ENCODE data around the gene SLC9A3. TPM values are rescaled to one million over a fixed set of nuclear protein-coding genes. Genes with fewer than 3 reads are reported as not detected.

SLC9A3 gene
- total and polyA plus RNA-seq, 4 donors = 0.94 to 3.8 (median 1.5) TPM

- no peak for TF ChIP-seq CTCF (IDR thresholded peaks at IDR 0.05; ENCODE audit: control extremely low read depth, extremely low read depth)
- H3K9me3 ChIP-seq (ENCODE audit: control insufficient read depth in 4 of 4, insufficient read depth in 3 of 4, low read length in 3 of 4) = peaks cover 0 to 5% (median 0%) of the 10 kb centered on the region in 4 donors
- H3K36me3 ChIP-seq (ENCODE audit: control insufficient read depth in 4 of 4, insufficient read depth in 4 of 4, low read length in 4 of 4) = no peaks in the 10 kb centered on the region
- no peak for ATAC-seq (ENCODE audit: insufficient read depth, low FRiP score)
- H3K9ac ChIP-seq (ENCODE audit: insufficient read depth in 1 of 2, low read length in 2 of 2) = no peak overlapping the region
- peaks cover 0 to 2% (median 0%) of the 10 kb centered on the region in 5 donors for H3K4me1 ChIP-seq (ENCODE audit: control insufficient read depth in 5 of 5, insufficient read depth in 5 of 5, low read length in 5 of 5)
- no peak overlapping the region for H3K4me3 ChIP-seq
- no peak for DNase-seq
- H3K27me3 ChIP-seq (ENCODE audit: control insufficient read depth in 3 of 3, insufficient read depth in 3 of 3, low read length in 2 of 3) = peaks cover 0 to 3% (median 2%) of the 10 kb centered on the region in 3 donors
- WGBS, 2 donors = 93 to 95% methylated on average over 12 of the region's 12 CpGs
- H3K27ac ChIP-seq (ENCODE audit: low read depth in 1 of 2, low read length in 1 of 2) = no peak overlapping the region
Measured at GRCh38 chr5:545641-546375, 21.6 kb upstream of the SLC9A3 start.

DNA sequence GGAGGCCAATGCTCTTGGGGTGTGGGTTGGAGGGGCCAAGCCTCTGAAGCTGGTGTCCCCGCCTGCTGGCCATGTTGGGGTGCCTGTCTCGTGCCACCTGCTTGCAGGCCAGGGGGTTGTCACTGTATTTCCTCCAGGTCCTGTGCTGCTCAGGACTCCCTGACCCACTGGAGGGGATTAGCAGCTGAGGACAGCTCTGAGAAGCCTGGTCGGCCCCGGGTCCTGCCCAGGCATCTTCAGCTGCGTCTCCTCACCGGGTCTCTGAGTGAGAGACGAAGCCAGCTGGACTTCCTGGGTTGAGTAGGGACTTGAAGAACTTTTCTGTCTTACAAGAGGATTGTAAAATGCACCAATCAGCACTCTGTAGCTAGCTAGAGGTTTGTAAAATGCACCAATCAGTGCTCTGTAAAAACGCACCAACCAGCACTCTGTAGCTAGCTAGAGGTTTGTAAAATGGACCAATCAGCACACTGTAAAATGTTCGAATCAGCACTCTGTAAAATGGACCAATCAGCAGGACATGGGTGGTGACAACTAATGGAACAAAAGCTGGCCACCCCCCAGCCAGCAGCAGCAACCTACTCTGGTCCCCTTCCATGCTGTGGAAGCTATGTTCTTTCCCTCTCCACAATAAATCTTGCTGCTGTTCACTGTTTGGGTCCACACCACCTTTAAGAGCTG is 20.6 kb upstream of the SLC9A3 start:
- no peak for DNase-seq
- H3K27ac ChIP-seq (ENCODE audit: low read depth in 1 of 2, low read length in 1 of 2) = no peak overlapping the region
- no peak for ATAC-seq (ENCODE audit: insufficient read depth, low FRiP score)
- no peak overlapping the region for H3K9ac ChIP-seq (ENCODE audit: insufficient read depth in 1 of 2, low read length in 2 of 2)
- 90 to 98% methylated on average over 9 of the region's 9 CpGs for WGBS, 2 donors
- peaks cover 0 to 5% (median 0%) of the 10 kb centered on the region in 4 donors for H3K9me3 ChIP-seq (ENCODE audit: control insufficient read depth in 4 of 4, insufficient read depth in 3 of 4, low read length in 3 of 4)
- TF ChIP-seq CTCF (IDR thresholded peaks at IDR 0.05; ENCODE audit: control extremely low read depth, extremely low read depth) = no peak
- H3K4me1 ChIP-seq (ENCODE audit: control insufficient read depth in 5 of 5, insufficient read depth in 5 of 5, low read length in 5 of 5) = peaks cover 0 to 6% (median 0%) of the 10 kb centered on the region in 5 donors
- H3K27me3 ChIP-seq (ENCODE audit: control insufficient read depth in 3 of 3, insufficient read depth in 3 of 3, low read length in 2 of 3) = peaks cover 0 to 12% (median 2%) of the 10 kb centered on the region in 3 donors
- H3K36me3 ChIP-seq (ENCODE audit: control insufficient read depth in 4 of 4, insufficient read depth in 4 of 4, low read length in 4 of 4) = no peaks in the 10 kb centered on the region
- no peak overlapping the region for H3K4me3 ChIP-seq

DNA sequence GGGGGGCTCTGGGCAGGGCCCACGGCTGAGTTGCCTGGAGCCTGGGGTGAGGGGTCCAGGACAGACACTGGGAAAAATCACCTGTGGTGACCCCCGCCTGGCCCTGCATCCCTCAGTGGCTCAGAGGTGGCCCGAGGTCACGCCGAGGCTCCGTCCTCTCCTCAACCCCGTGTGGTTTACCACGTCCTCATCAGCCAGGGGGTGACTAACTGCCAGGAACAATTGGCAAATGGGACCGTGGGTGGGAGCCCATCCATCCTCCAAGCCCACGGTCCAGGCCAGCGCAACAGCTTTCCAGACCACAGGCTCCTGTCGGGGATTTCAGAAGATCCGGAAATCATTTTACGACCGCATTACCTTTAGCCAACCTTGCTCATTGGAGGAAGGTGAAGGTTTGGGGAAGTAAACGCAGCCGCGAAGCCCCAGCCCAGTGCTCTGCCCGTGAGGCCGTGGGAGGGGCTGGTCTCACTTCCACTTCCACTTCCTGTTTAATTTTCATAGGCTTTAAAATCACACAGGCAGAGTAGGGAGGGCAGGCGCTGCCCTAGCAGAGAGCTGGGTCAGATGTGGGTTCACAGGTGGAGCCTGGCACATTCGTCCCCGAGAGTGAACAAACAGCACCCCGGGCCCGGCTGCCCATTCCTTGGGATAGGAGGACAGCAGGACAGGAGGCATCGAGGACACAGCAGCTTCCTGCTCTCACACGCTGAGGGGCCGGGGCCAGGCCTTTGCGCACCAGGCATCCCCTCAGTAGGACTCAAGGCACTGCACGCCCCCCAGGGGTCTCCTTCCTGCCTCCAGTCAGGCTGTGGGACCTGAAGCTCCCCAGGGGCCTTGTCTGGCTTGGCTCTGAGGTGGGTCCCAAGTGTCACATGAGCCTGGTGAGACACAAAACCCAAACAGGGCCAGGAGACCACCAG is 19.8 kb upstream of the SLC9A3 start:
- WGBS, 2 donors = 38 to 51% methylated on average over 30 of the region's 30 CpGs
- Histone ChIP-seq H3K4me1 (ENCODE audit: control insufficient read depth in 5 of 5, insufficient read depth in 5 of 5, low read length in 5 of 5) (peaks cover 0 to 7% (median 0%) of the 10 kb centered on the region in 5 donors), H3K9me3 (ENCODE audit: control insufficient read depth in 4 of 4, insufficient read depth in 3 of 4, low read length in 3 of 4) (peaks cover 0 to 8% (median 0%) of the 10 kb centered on the region in 4 donors), H3K36me3 (ENCODE audit: control insufficient read depth in 4 of 4, insufficient read depth in 4 of 4, low read length in 4 of 4) (no peaks in the 10 kb centered on the region), H3K9ac (ENCODE audit: insufficient read depth in 1 of 2, low read length in 2 of 2) (no peak overlapping the region), H3K4me3 (no peak overlapping the region), H3K27ac (ENCODE audit: low read depth in 1 of 2, low read length in 1 of 2) (no peak overlapping the region), H3K27me3 (ENCODE audit: control insufficient read depth in 3 of 3, insufficient read depth in 3 of 3, low read length in 2 of 3) (peaks cover 2 to 18% (median 3%) of the 10 kb centered on the region in 3 donors)
- ATAC-seq (ENCODE audit: insufficient read depth, low FRiP score) (peak; percentile 63), DNase-seq (no peak)
- no peak for TF ChIP-seq CTCF (IDR thresholded peaks at IDR 0.05; ENCODE audit: control extremely low read depth, extremely low read depth)

All from lung (tissue), 12 donors.